K562 (cell line): ENCODE results near the gene C11orf54. TPM values are rescaled to one million over a fixed set of nuclear protein-coding genes. Genes with fewer than 3 reads are reported as not detected.

Source experiments
- ATAC-seq: fragments of 200-7000 bp; cut with Tn5 transposase; 3 replicates; pipeline ENCODE4 v1.9.1; 2020; ENCODE audit warnings: moderate library complexity
- BruUV-seq: library from RNA; stranded (reverse); fragments of 400-500 nt; replicated peaks from 2 replicates; lab custom pipeline; 2021; lab: Mats Ljungman, UMichigan
- CTCF ChIA-PET: fragments of 300-600 bp; formaldehyde crosslinking; extraction: SDS; loops from one replicate; lab custom pipeline; 2021; ENCODE audit warnings: low intra/inter-chr PET ratio; lab: Yijun Ruan, JAX
- POLR2A ChIA-PET: fragments of 300-600, 350-650 bp; sonication (Branson Sonifier 250); formaldehyde crosslinking; extraction: SDS; loops from one replicate; lab custom pipeline; 2021; ENCODE audit warnings: antibody characterized with exemption, inconsistent platforms; lab: Yijun Ruan, JAX
- DNase-seq, 4 experiments: peaks; one replicate each; pipeline versions ENCODE4 v3.0.0 to v3.0.0-alpha.2; 2011 to 2018; ENCODE audit warnings: low spot score in 3 of 4, mixed read lengths in 3 of 4; ENCODE audit errors: extremely low read depth in 1 of 4
- FAIRE-seq: peaks from 2 replicates; lab custom pipeline; 2011; peaks lifted over from hg19 to GRCh38; lab: Jason Lieb, UNC
- H2AFZ ChIP-seq: 2 replicates; pipeline ENCODE4 v1.6.0; 2011; ENCODE audit warnings: low read depth, low read length, control low read depth, inconsistent platforms
- H3K27ac ChIP-seq: fragments of 200-600 bp; 3 replicates; pipeline ENCODE4 v1.8.0; 2011; ENCODE audit warnings: low read depth, mild to moderate bottlenecking, control low read depth, inconsistent platforms, low read length, moderate library complexity, mixed read lengths; ENCODE audit errors: extremely low read depth
- H3K27me3 ChIP-seq, 2 experiments: fragments of 300-600 bp in 1 of 2; 2 replicates in 1 of 2; 3 replicates in 1 of 2; pipeline versions ENCODE4 v1.6.0 to v1.8.0; 2011; ENCODE audit warnings: inconsistent platforms in 2 of 2, low read length in 2 of 2, mild to moderate bottlenecking in 1 of 2, mixed read lengths in 1 of 2, moderate library complexity in 1 of 2; ENCODE audit not compliant: control insufficient read depth in 2 of 2, insufficient read depth in 2 of 2
- H3K36me3 ChIP-seq: fragments of 300-600 bp; 3 replicates; pipeline ENCODE4 v1.8.0; 2011; ENCODE audit warnings: mild to moderate bottlenecking, low read length, inconsistent platforms; ENCODE audit not compliant: control insufficient read depth, insufficient read depth
- H3K4me1 ChIP-seq, 2 experiments: fragments of 200-600 bp in 1 of 2; replicated peaks in 1 of 2; 2 replicates in 1 of 2; 3 replicates in 1 of 2; pipeline versions ENCODE4 v1.5.1 to v1.8.0; 2011; ENCODE audit warnings: inconsistent platforms in 2 of 2, low read length in 2 of 2, mild to moderate bottlenecking in 1 of 2, mixed read lengths in 1 of 2, moderate library complexity in 1 of 2; ENCODE audit not compliant: control insufficient read depth in 2 of 2, insufficient read depth in 2 of 2
- H3K4me2 ChIP-seq: 2 replicates; pipeline ENCODE4 v1.6.1; 2011; ENCODE audit warnings: low read length, control low read depth, inconsistent platforms, mixed read lengths; ENCODE audit not compliant: insufficient read depth
- H3K4me3 ChIP-seq: fragments of 200-600 bp; sonication (generic), shearing (Covaris generic); 2 replicates; pipeline ENCODE4 v1.5.1; 2016; ENCODE audit warnings: control low read depth, inconsistent platforms
- H3K79me2 ChIP-seq: fragments of 200-600 bp; 3 replicates; pipeline ENCODE4 v1.8.0; 2011; ENCODE audit warnings: low read length, inconsistent platforms; ENCODE audit not compliant: control insufficient read depth, insufficient read depth
- H3K9ac ChIP-seq, 2 experiments: 2 replicates each; pipeline versions ENCODE4 v1.6.0 to v1.6.1; 2011; ENCODE audit warnings: low read depth in 2 of 2, low read length in 2 of 2, control low read depth in 1 of 2, inconsistent platforms in 1 of 2, mild to moderate bottlenecking in 1 of 2, mixed read lengths in 1 of 2; ENCODE audit not compliant: insufficient read depth in 1 of 2
- H3K9me1 ChIP-seq: one replicate; pipeline ENCODE4 v1.6.0; 2011; ENCODE audit warnings: inconsistent platforms, mild to moderate bottlenecking, low read length, moderate library complexity; ENCODE audit not compliant: control insufficient read depth, insufficient read depth
- H3K9me3 ChIP-seq: replicated peaks from 2 replicates; pipeline ENCODE4 v1.5.1; 2011; ENCODE audit warnings: low read depth, low read length, inconsistent platforms; ENCODE audit not compliant: control insufficient read depth, insufficient read depth
- H4K20me1 ChIP-seq: replicated peaks from 2 replicates; pipeline ENCODE4 v1.6.1; 2011; ENCODE audit warnings: low read length, inconsistent platforms, mixed read lengths; ENCODE audit not compliant: control insufficient read depth, insufficient read depth
- CC2D1A ChIP-seq: fragments of 450-650 bp; IDR thresholded peaks from 2 replicates; pipeline ENCODE4 v1.6.1; 2017; ENCODE audit warnings: mild to moderate bottlenecking
- CREB1 ChIP-seq, 2 experiments: sonication (generic) in 1 of 2; formaldehyde crosslinking in 1 of 2; IDR thresholded peaks; 2 replicates each; pipeline versions ENCODE4 v1.6.1 to v1.8.0; 2012 to 2022; ENCODE audit warnings: inconsistent platforms in 1 of 2, mild to moderate bottlenecking in 1 of 2, missing genetic modification reagents in 1 of 2, moderate library complexity in 1 of 2
- DMBX1 ChIP-seq: fragments of 250-450 bp; sonication (Bioruptor Pico); IDR thresholded peaks from 2 replicates; pipeline ENCODE4 v1.8.0; 2022; ENCODE audit warnings: inconsistent platforms, mild to moderate bottlenecking, moderate library complexity, borderline replicate concordance
- ETV1 ChIP-seq: fragments of 450-650 bp; conservative IDR thresholded peaks from 2 replicates; pipeline ENCODE4 v1.6.1; 2016; ENCODE audit warnings: missing genetic modification characterization, control low read depth, low read depth, missing compliant biosample characterization
- GTF2E2 ChIP-seq: fragments of 200-800 bp; sonication (Bioruptor generic); IDR thresholded peaks from 2 replicates; pipeline ENCODE4 v1.6.1; 2016; ENCODE audit warnings: missing genetic modification characterization, missing compliant biosample characterization
- HDAC3 ChIP-seq: fragments of 450-650 bp; IDR thresholded peaks from 2 replicates; pipeline ENCODE4 v1.6.1; 2018; ENCODE audit warnings: borderline replicate concordance, mild to moderate bottlenecking, moderate library complexity; ENCODE audit not compliant: partially characterized antibody
- ILF3 ChIP-seq: fragments of 450-650 bp; IDR thresholded peaks from 2 replicates; pipeline ENCODE4 v1.6.1; 2018; ENCODE audit warnings: antibody characterized with exemption, mild to moderate bottlenecking, moderate library complexity, borderline replicate concordance
- ILK ChIP-seq: fragments of 450-650 bp; IDR thresholded peaks from 2 replicates; pipeline ENCODE4 v1.6.1; 2016; ENCODE audit warnings: missing genetic modification characterization, low read depth, mild to moderate bottlenecking, missing compliant biosample characterization, moderate library complexity, borderline replicate concordance
- PTBP1 ChIP-seq: fragments of 200-400 bp; formaldehyde crosslinking; IDR thresholded peaks from 2 replicates; pipeline ENCODE4 v1.6.1; 2017; ENCODE audit warnings: low read depth, low read length
- TBP ChIP-seq: optimal IDR thresholded peaks from 2 replicates; pipeline ENCODE3; 2011; ENCODE audit warnings: low read depth, low read length, improper control_type of control experiment
- WHSC1 ChIP-seq: IDR thresholded peaks from one replicate; pipeline ENCODE4 v1.6.1; 2012; ENCODE audit warnings: low read length, control low read depth, inconsistent platforms
- ZC3H11A ChIP-seq: IDR thresholded peaks from 2 replicates; pipeline ENCODE4 v1.6.1; 2012; ENCODE audit warnings: low read depth, low read length, improper control_type of control experiment
- ZKSCAN3 ChIP-seq: fragments of 250-450 bp; sonication (Bioruptor Pico); IDR thresholded peaks from 2 replicates; pipeline ENCODE4 v1.4.0; 2020
- ZNF217 ChIP-seq: sonication (generic); formaldehyde crosslinking; IDR thresholded peaks from 2 replicates; pipeline ENCODE4 v1.8.0; 2022; ENCODE audit warnings: mild to moderate bottlenecking, missing genetic modification reagents
- ZNF551 ChIP-seq: fragments of 250-450 bp; sonication (Bioruptor Pico); IDR thresholded peaks from 2 replicates; pipeline ENCODE4 v1.5.0; 2021; ENCODE audit warnings: mild to moderate bottlenecking, moderate library complexity
- ZNF780A ChIP-seq: fragments of 250-450 bp; sonication (Bioruptor Pico); IDR thresholded peaks from 2 replicates; pipeline ENCODE4 v1.5.0; 2021; ENCODE audit warnings: mild to moderate bottlenecking
- WGBS: fragments of 100-300 bp; shearing (Covaris generic); methylation state at CpG from one replicate; pipeline ENCODE4 v1.1.6; 2016; ENCODE audit warnings: low coverage, mixed read lengths; ENCODE audit not compliant: insufficient coverage; ENCODE audit errors: missing lambda C conversion rate; 5-methylcytosine and 5-hydroxymethylcytosine counted together
- in situ Hi-C: fragments of 300-500 bp; cut with MboI; formaldehyde crosslinking; loops from 4 replicates; pipeline ENCODE4 v1.15.0; 2018; ENCODE audit warnings: inconsistent platforms, mixed read lengths
- intact Hi-C: fragments of 100-400 bp; cut with micrococcal nuclease; formaldehyde crosslinking; loops from 2 replicates; pipeline ENCODE4 v1.14.2; 2022
- polyA plus RNA-seq, 8 experiments: library from polyadenylated mRNA; depleted of rRNA in 4 of 8; stranded (reverse) in 5 of 8; unstranded in 3 of 8; fragments of >200 nt; fragmentation: Nextera tagmentation in 2 of 8; fragmentation: Illumina TruSeq in 1 of 8; extraction: Ambion mirVana in 2 of 8; extraction: Trizol in 1 of 8; gene quantifications; 2 replicates each; pipeline versions ENCODE4 v1.2.1 to v1.2.3, GENCODE V29; 2011 to 2014; ENCODE audit warnings: inconsistent platforms in 1 of 8, missing spikeins in 1 of 8
- total RNA-seq, 7 experiments: library from RNA; depleted of rRNA in 6 of 7; stranded (reverse); fragments of >200 nt in 6 of 7; fragmentation: Illumina TruSeq in 2 of 7; extraction: Trizol in 2 of 7; gene quantifications; 2 replicates each; pipeline versions ENCODE4 v1.2.1 to v1.2.3, GENCODE V29; 2011 to 2021; ENCODE audit warnings: low replicate concordance in 1 of 7
- TF ChIP-seq, protein P1 (sequence below): fragments of 250-450 bp; sonication (Bioruptor Pico); IDR thresholded peaks from 2 replicates; pipeline ENCODE4 v1.5.0; 2022; ENCODE audit warnings: mild to moderate bottlenecking

The C11orf54 gene
- total and polyA plus RNA-seq, 9 of the 15 experiments (the other 6 are each of a cell fraction or from before 2014, with no cell fraction given) = 13.4 to 33.0 (median 23.1) TPM

GRCh38 chr11:93694557-93694956, 46.9 kb upstream of the C11orf54 start:
- no peaks in the 10 kb centered on the region for H3K9me1 ChIP-seq
- no peak overlapping the region for H3K27ac ChIP-seq
- H3K79me2 ChIP-seq = no peaks in the 10 kb centered on the region
- TF ChIP-seq DMBX1 (CRISPR knock-in tag) = no peak
- TF ChIP-seq PTBP1 = no peak
- TF ChIP-seq CC2D1A = no peak
- no peak for TF ChIP-seq TBP
- TF ChIP-seq WHSC1 = no peak
- TF ChIP-seq, all 486 proteins: peak for 0
- H4K20me1 ChIP-seq = no peaks in the 10 kb centered on the region
- H3K36me3 ChIP-seq = peaks cover 89% of the 10 kb centered on the region
- no peak overlapping the region for H3K4me3 ChIP-seq
- no peak for FAIRE-seq
- BruUV-seq = no TSS peak
- H3K4me2 ChIP-seq = no peak overlapping the region
- no peak overlapping the region for H3K9ac ChIP-seq
- ATAC-seq = no peak
- no peaks in the 10 kb centered on the region for H3K4me1 ChIP-seq
- H2AFZ ChIP-seq = no peak overlapping the region
- DNase-seq = no peak
- ChIA-PET POLR2A (no interaction called here), CTCF (no interaction called here)
- no peaks in the 10 kb centered on the region for H3K9me3 ChIP-seq
- in situ Hi-C loops = no loop called here
- intact Hi-C loops = no loop called here
- no peaks in the 10 kb centered on the region for H3K27me3 ChIP-seq

GRCh38 chr11:93697611-93698010, 43.9 kb upstream of the C11orf54 start:
- no peak overlapping the region for H3K27ac ChIP-seq
- no peak overlapping the region for H3K4me3 ChIP-seq
- H3K79me2 ChIP-seq = 0 out of 3 replicates have a peak, but pooled peaks cover 3% of the 10 kb centered on the region
- no peak for ATAC-seq
- intact Hi-C loops = no loop called here
- ChIA-PET POLR2A (interaction anchor here (1.1 to 1.5 kb wide), 2 partner anchors 10 to 16 kb away, joined by 3 read pairs; no protein-coding TSS in a partner anchor), CTCF (no interaction called here)
- no peak overlapping the region for H3K9ac ChIP-seq
- H3K27me3 ChIP-seq = no peaks in the 10 kb centered on the region
- no peak overlapping the region for H2AFZ ChIP-seq
- no peak overlapping the region for H3K4me2 ChIP-seq
- FAIRE-seq = no peak
- no peaks in the 10 kb centered on the region for H3K4me1 ChIP-seq
- DNase-seq = no peak
- H3K9me1 ChIP-seq = no peaks in the 10 kb centered on the region
- BruUV-seq = TSS peak; percentile 2
- 85% methylated on average over 4 of the region's 4 CpGs for WGBS
- in situ Hi-C loops = no loop called here
- H4K20me1 ChIP-seq = no peaks in the 10 kb centered on the region
- peaks cover 93% of the 10 kb centered on the region for H3K36me3 ChIP-seq
- H3K9me3 ChIP-seq = no peaks in the 10 kb centered on the region
- no peak for TF ChIP-seq ILK (tag)
- no peak for TF ChIP-seq GTF2E2 (tag)
- no peak for TF ChIP-seq HDAC3
- no peak for TF ChIP-seq ZNF780A (CRISPR knock-in tag)
- TF ChIP-seq ZKSCAN3 (CRISPR knock-in tag) = no peak
- no peak for TF ChIP-seq ZNF551 (CRISPR knock-in tag)
- TF ChIP-seq ZC3H11A = no peak
- TF ChIP-seq CREB1 (IDR thresholded peaks at IDR 0.05) = no peak
- no peak for TF ChIP-seq CREB1 (CRISPR knock-in tag; IDR thresholded peaks at IDR 0.05)
- TF ChIP-seq ZNF217 (CRISPR knock-in tag) = no peak
- no peak for TF ChIP-seq ILF3
- TF ChIP-seq, protein P1, sequence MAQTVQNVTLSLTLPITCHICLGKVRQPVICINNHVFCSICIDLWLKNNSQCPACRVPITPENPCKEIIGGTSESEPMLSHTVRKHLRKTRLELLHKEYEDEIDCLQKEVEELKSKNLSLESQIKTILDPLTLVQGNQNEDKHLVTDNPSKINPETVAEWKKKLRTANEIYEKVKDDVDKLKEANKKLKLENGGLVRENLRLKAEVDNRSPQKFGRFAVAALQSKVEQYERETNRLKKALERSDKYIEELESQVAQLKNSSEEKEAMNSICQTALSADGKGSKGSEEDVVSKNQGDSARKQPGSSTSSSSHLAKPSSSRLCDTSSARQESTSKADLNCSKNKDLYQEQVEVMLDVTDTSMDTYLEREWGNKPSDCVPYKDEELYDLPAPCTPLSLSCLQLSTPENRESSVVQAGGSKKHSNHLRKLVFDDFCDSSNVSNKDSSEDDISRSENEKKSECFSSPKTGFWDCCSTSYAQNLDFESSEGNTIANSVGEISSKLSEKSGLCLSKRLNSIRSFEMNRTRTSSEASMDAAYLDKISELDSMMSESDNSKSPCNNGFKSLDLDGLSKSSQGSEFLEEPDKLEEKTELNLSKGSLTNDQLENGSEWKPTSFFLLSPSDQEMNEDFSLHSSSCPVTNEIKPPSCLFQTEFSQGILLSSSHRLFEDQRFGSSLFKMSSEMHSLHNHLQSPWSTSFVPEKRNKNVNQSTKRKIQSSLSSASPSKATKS (CRISPR knock-in tag) = no peak
- TF ChIP-seq ETV1 = no peak
